Peyer's patch (tissue), 4 donors: ENCODE measurements around the gene TMPRSS3.

ENCODE experiments used
- CTCF ChIP-seq, 6 experiments: fragments of 450-650 bp in 4 of 6; fragments of 200-600 bp in 2 of 6; sonication (generic) in 1 of 6; IDR thresholded peaks; one replicate each; pipeline ENCODE4 v1.5.1; 2017 to 2019; ENCODE audit warnings: antibody characterized with exemption in 6 of 6, mild to moderate bottlenecking in 3 of 6, moderate library complexity in 1 of 6
- POLR2A ChIP-seq, 2 donors: fragments of 450-650 bp; IDR thresholded peaks; one replicate each; pipeline ENCODE4 v1.5.1; 2017; ENCODE audit warnings: antibody characterized with exemption in 2 of 2, mild to moderate bottlenecking in 2 of 2, moderate library complexity in 2 of 2

DNA sequence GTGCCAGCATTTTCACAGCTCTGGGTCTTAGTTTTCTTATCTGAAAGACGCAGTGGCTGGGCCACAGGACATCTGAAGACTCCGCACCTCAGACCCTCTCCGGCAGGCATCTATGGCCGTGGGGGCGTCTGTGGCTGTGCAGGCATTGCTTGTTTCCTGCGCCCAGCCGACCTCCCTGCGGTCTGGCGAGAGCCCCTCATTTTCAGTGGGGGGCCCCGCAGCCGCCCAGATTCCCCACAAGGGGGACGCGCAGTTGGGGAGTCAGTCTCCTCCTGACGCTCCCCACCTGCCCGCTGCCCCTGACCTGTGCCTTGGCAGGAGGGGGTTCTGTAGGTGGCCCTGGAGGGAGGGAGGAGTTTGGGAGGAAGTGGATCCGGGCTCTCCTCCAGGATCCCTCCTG, 26.0 kb downstream of the TMPRSS3 start:
- TF ChIP-seq CTCF (IDR thresholded peaks at IDR 0.05): no peak
- no peak for TF ChIP-seq POLR2A (IDR thresholded peaks at IDR 0.05)
